B cell (primary cell): Measurements from ENCODE around the gene NRIP2. TPM values are rescaled to one million over a fixed set of nuclear protein-coding genes. Genes with fewer than 3 reads are reported as not detected.

ENCODE experiments used
- ATAC-seq: fragments of 200-7000 bp; cut with Tn5 transposase; one replicate; pipeline ENCODE4 v1.10.0; 2021; ENCODE audit warnings: low read depth, mild to moderate bottlenecking, moderate number of reproducible peaks, moderate library complexity
- CTCF ChIA-PET: fragments of 350-600 bp; sonication (Branson Sonifier 250); formaldehyde crosslinking; loops from one replicate; lab custom pipeline; 2021; ENCODE audit warnings: antibody characterized with exemption, inconsistent platforms; lab: Charles Lee
- POLR2A ChIA-PET: fragments of 350-600 bp; sonication (Branson Sonifier 250); formaldehyde crosslinking; loops from one replicate; lab custom pipeline; 2021; ENCODE audit warnings: antibody characterized with exemption; lab: Charles Lee
- DNase-seq: peaks from one replicate; pipeline ENCODE4 v3.0.0; 2013
- H2AFZ ChIP-seq: 2 replicates; pipeline ENCODE4 v1.6.1; 2012; ENCODE audit warnings: mild to moderate bottlenecking, low read depth, low read length; ENCODE audit not compliant: insufficient read depth, poor library complexity, severe bottlenecking
- H3K27ac ChIP-seq, 2 donors: 1 replicate in 1 of 2; 2 replicates in 1 of 2; pipeline ENCODE4 v1.5.1; 2012 to 2013; ENCODE audit warnings: low read length in 2 of 2, mild to moderate bottlenecking in 2 of 2, moderate library complexity in 1 of 2
- H3K27me3 ChIP-seq, 4 experiments: fragments of 200-600 bp in 1 of 4; sonication (generic) in 1 of 4; replicated peaks in 1 of 4; 1 replicate in 2 of 4; 2 replicates in 2 of 4; pipeline versions ENCODE4 v1.6.1 to v1.7.0; 2013 to 2016; ENCODE audit warnings: low read length in 3 of 4, mild to moderate bottlenecking in 2 of 4, mixed read lengths in 1 of 4, moderate library complexity in 1 of 4; ENCODE audit not compliant: insufficient read depth in 4 of 4, control insufficient read depth in 3 of 4; ENCODE audit errors: control extremely low read depth in 1 of 4
- H3K36me3 ChIP-seq, 2 experiments: replicated peaks in 1 of 2; 1 replicate in 1 of 2; 2 replicates in 1 of 2; pipeline versions ENCODE4 v1.6.1 to v1.7.1; 2013; ENCODE audit warnings: low read length in 1 of 2; ENCODE audit not compliant: insufficient read depth in 2 of 2, control insufficient read depth in 1 of 2; ENCODE audit errors: control extremely low read depth in 1 of 2, extremely low read depth in 1 of 2
- H3K4me1 ChIP-seq, 2 donors: fragments of 200-600 bp in 1 of 2; sonication (generic) in 1 of 2; 1 replicate in 1 of 2; 2 replicates in 1 of 2; pipeline versions ENCODE4 v1.5.1 to v1.6.1; 2013 to 2017; ENCODE audit warnings: low read length in 2 of 2; ENCODE audit not compliant: control insufficient read depth in 2 of 2, insufficient read depth in 2 of 2
- H3K4me2 ChIP-seq: replicated peaks from 2 replicates; pipeline ENCODE3; 2012; ENCODE audit warnings: mild to moderate bottlenecking, low read depth, low read length; ENCODE audit not compliant: poor library complexity, severe bottlenecking
- H3K4me3 ChIP-seq, 5 experiments: fragments of 200-600 bp in 1 of 5; sonication (generic) in 1 of 5; 1 replicate in 3 of 5; 2 replicates in 2 of 5; pipeline versions ENCODE4 v1.5.1 to v1.7.0; 2011 to 2016; ENCODE audit warnings: low read length in 4 of 5, mild to moderate bottlenecking in 4 of 5, low read depth in 2 of 5, control low read depth in 1 of 5, moderate library complexity in 1 of 5; ENCODE audit not compliant: insufficient read depth in 1 of 5; ENCODE audit errors: control extremely low read depth in 1 of 5, extremely low read depth in 1 of 5
- H3K79me2 ChIP-seq: fragments of 200-600 bp; sonication (generic); one replicate; pipeline ENCODE4 v1.6.0; 2016; ENCODE audit warnings: low read length; ENCODE audit not compliant: control insufficient read depth, insufficient read depth
- H3K9ac ChIP-seq: fragments of 200-600 bp; sonication (generic); 2 replicates; pipeline ENCODE4 v1.6.1; 2017; ENCODE audit warnings: mild to moderate bottlenecking, low read length, moderate library complexity
- H3K9me3 ChIP-seq, 3 donors: one replicate each; pipeline versions ENCODE4 v1.6.1 to v1.7.1; 2013; ENCODE audit warnings: low read length in 2 of 3; ENCODE audit not compliant: control insufficient read depth in 2 of 3, insufficient read depth in 1 of 3; ENCODE audit errors: control extremely low read depth in 1 of 3
- H4K20me1 ChIP-seq: 2 replicates; pipeline ENCODE4 v1.6.0; 2012; ENCODE audit warnings: mild to moderate bottlenecking, low read length; ENCODE audit not compliant: insufficient read depth, control insufficient read depth, poor library complexity, severe bottlenecking
- H3K27ac Mint-ChIP-seq: one replicate; pipeline ENCODE4 v1.8.0; 2021; ENCODE audit warnings: mixed read lengths
- H3K27me3 Mint-ChIP-seq: one replicate; pipeline ENCODE4 v1.8.0; 2021; ENCODE audit warnings: mixed read lengths
- H3K4me1 Mint-ChIP-seq: one replicate; pipeline ENCODE4 v1.8.0; 2021; ENCODE audit warnings: mixed read lengths
- H3K4me3 Mint-ChIP-seq: one replicate; pipeline ENCODE4 v1.8.0; 2021; ENCODE audit warnings: mixed read lengths
- H3K9me3 Mint-ChIP-seq: one replicate; pipeline ENCODE4 v1.8.0; 2022; ENCODE audit warnings: mixed read lengths; ENCODE audit not compliant: insufficient read depth
- EZH2 ChIP-seq: IDR thresholded peaks from 2 replicates; pipeline ENCODE4 v1.6.1; 2012; ENCODE audit warnings: borderline replicate concordance, low read depth, mild to moderate bottlenecking, moderate library complexity, low read length; ENCODE audit not compliant: insufficient read depth, poor library complexity, severe bottlenecking
- WGBS: methylation state at CpG from one replicate; pipeline ENCODE4 v1.1.5; 2013; ENCODE audit warnings: missing lambda C conversion rate; ENCODE audit not compliant: insufficient coverage; 5-methylcytosine and 5-hydroxymethylcytosine counted together
- intact Hi-C: fragments of 100-400 bp; cut with micrococcal nuclease; formaldehyde crosslinking; loops from one replicate; pipeline ENCODE4 v1.10.0; 2022
- polyA plus RNA-seq: library from polyadenylated mRNA; depleted of rRNA; stranded (reverse); fragments of >200 nt; gene quantifications from 2 replicates; pipeline ENCODE4 v1.2.3, GENCODE V29; 2012
- total RNA-seq, 2 donors: library from RNA; stranded (reverse); fragments of 120-200 nt in 1 of 2; gene quantifications; 1 replicate in 1 of 2; 2 replicates in 1 of 2; pipeline versions ENCODE4 v1.2.3 to v1.2.4, GENCODE V29; 2013 to 2022
- TF ChIP-seq, protein P1 (sequence below): fragments of 200-600 bp; IDR thresholded peaks from one replicate; pipeline ENCODE4 v1.8.0; 2022; ENCODE audit warnings: antibody characterized with exemption, mild to moderate bottlenecking

The NRIP2 gene
- total and polyA plus RNA-seq, 2 donors (not counting 1 experiment from before 2014, with no cell fraction given), result not detected

DNA sequence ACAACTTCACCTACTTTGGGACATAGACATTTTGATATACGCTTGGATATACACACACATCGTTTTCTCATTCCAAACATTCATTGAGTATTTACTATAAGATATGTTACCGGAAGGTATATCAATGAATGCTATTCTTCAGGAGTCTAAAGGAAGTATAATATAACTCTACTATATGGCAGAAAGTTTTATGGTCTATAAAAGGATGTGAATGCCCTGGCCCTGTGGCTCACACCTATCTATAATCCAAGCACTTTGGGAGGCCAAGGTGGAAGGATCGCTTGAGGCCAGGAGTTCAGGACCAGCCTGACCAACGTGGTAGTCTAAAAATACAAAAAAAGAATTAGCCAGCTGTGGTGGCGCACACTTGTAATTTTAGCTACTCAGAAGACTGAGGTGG lies 5.6 kb downstream of the NRIP2 start:
- WGBS, result 88% methylated on average over 3 of the region's 6 CpGs
- Mint-ChIP-seq H3K4me1 (no peaks in the 10 kb centered on the region), H3K27me3 (no peaks in the 10 kb centered on the region), H3K27ac (no peak overlapping the region), H3K4me3 (no peak overlapping the region), H3K9me3 (no peaks in the 10 kb centered on the region)
- no peaks in the 10 kb centered on the region for H4K20me1 ChIP-seq
- ChIA-PET CTCF (no interaction called here), POLR2A (no interaction called here)
- H3K4me2 ChIP-seq, result no peak overlapping the region
- H3K4me1 ChIP-seq, result no peaks in the 10 kb centered on the region
- intact Hi-C loops, result no loop called here
- no peak for TF ChIP-seq EZH2
- TF ChIP-seq, protein P1, sequence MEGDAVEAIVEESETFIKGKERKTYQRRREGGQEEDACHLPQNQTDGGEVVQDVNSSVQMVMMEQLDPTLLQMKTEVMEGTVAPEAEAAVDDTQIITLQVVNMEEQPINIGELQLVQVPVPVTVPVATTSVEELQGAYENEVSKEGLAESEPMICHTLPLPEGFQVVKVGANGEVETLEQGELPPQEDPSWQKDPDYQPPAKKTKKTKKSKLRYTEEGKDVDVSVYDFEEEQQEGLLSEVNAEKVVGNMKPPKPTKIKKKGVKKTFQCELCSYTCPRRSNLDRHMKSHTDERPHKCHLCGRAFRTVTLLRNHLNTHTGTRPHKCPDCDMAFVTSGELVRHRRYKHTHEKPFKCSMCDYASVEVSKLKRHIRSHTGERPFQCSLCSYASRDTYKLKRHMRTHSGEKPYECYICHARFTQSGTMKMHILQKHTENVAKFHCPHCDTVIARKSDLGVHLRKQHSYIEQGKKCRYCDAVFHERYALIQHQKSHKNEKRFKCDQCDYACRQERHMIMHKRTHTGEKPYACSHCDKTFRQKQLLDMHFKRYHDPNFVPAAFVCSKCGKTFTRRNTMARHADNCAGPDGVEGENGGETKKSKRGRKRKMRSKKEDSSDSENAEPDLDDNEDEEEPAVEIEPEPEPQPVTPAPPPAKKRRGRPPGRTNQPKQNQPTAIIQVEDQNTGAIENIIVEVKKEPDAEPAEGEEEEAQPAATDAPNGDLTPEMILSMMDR, result no peak
- H3K4me3 ChIP-seq, result no peak overlapping the region
- H3K36me3 ChIP-seq, result peaks cover 0 to 43% of the 10 kb centered on the region in 2 experiments
- DNase-seq, result no peak
- no peak for ATAC-seq
- H2AFZ ChIP-seq, result no peak overlapping the region
- no peak overlapping the region for H3K9ac ChIP-seq
- H3K27me3 ChIP-seq, result no peaks in the 10 kb centered on the region
- no peaks in the 10 kb centered on the region for H3K9me3 ChIP-seq
- H3K79me2 ChIP-seq, result no peaks in the 10 kb centered on the region
- H3K27ac ChIP-seq, result no peak overlapping the region

- Histone ChIP-seq H3K36me3 (peaks cover 0 to 64% of the 10 kb centered on the region in 2 experiments), H3K27ac (no peak overlapping the region), H4K20me1 (no peaks in the 10 kb centered on the region), H3K4me1 (no peaks in the 10 kb centered on the region), H3K9ac (no peak overlapping the region), H3K27me3 (no peaks in the 10 kb centered on the region), H3K79me2 (no peaks in the 10 kb centered on the region), H3K9me3 (no peaks in the 10 kb centered on the region), H2AFZ (no peak overlapping the region), H3K4me3 (no peak overlapping the region), H3K4me2 (no peak overlapping the region)
- no peak for TF ChIP-seq EZH2
- TF ChIP-seq, protein P1, result no peak
- Mint-ChIP-seq H3K4me1 (no peaks in the 10 kb centered on the region), H3K27me3 (no peaks in the 10 kb centered on the region), H3K27ac (no peak overlapping the region), H3K4me3 (no peak overlapping the region), H3K9me3 (no peaks in the 10 kb centered on the region)
- intact Hi-C loops, result no loop called here
- ATAC-seq, result no peak
- ChIA-PET POLR2A (no interaction called here), CTCF (interaction anchor here (1.8 kb wide), 1 partner anchor 44 kb away, joined by 4 read pairs; no protein-coding TSS in a partner anchor)
- no peak for DNase-seq
- 94% methylated on average over 14 of the region's 14 CpGs for WGBS
These were observed 7.9 kb downstream of the NRIP2 start for GRCh38 chr12:2826721-2827515.
